Testis (tissue), 2 donors: Measurements from ENCODE around the gene FOXO6.

Experiments
- CTCF ChIP-seq, 3 experiments: fragments of 450-650 bp in 2 of 3; fragments of 200-600 bp in 1 of 3; sonication (generic) in 1 of 3; IDR thresholded peaks; one replicate each; pipeline ENCODE4 v1.5.1; 2016 to 2019; ENCODE audit warnings: antibody characterized with exemption in 3 of 3, mild to moderate bottlenecking in 2 of 3, moderate library complexity in 1 of 3
- POLR2A ChIP-seq: fragments of 450-650 bp; IDR thresholded peaks from one replicate; pipeline ENCODE4 v1.6.1; 2017; ENCODE audit warnings: antibody characterized with exemption, mild to moderate bottlenecking, moderate library complexity

- TF ChIP-seq CTCF (IDR thresholded peaks at IDR 0.05) (no peak), POLR2A (no peak)
These were observed 2.5 kb downstream of the FOXO6 start for GRCh38 chr1:41363591-41364320.
